Measurements from ENCODE around the gene RPN2.

DNA sequence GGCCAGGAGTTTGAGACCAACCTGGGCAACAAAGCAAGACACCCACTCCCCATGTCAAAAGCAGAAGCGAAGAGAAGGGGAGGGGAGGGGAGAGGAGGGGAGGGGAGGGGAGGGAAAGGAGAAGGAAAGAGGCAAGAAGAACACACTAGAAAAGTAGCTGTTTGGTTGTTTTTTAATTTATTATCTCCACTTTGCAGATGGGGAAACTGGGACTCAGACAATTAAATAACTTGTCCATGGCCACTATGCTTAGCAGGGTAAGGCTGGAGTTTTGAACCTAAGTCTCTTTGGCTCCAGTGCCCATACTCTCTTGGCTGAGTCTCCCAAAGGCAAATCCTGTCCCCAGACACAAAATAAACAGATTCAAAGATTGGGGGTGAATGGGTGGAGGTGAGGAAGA is 94.9 kb downstream of the RPN2 start:
- TF ChIP-seq TOX (CRISPR knock-in tag; IDR thresholded peaks at IDR 0.05; ENCODE audit: borderline replicate concordance) (no peak), ZNF8 (CRISPR knock-in tag; IDR thresholded peaks at IDR 0.05) (no peak), ZNF565 (CRISPR knock-in tag; conservative IDR thresholded peaks at IDR 0.05; ENCODE audit: low read depth) (no peak)
- TF ChIP-seq, protein P1, sequence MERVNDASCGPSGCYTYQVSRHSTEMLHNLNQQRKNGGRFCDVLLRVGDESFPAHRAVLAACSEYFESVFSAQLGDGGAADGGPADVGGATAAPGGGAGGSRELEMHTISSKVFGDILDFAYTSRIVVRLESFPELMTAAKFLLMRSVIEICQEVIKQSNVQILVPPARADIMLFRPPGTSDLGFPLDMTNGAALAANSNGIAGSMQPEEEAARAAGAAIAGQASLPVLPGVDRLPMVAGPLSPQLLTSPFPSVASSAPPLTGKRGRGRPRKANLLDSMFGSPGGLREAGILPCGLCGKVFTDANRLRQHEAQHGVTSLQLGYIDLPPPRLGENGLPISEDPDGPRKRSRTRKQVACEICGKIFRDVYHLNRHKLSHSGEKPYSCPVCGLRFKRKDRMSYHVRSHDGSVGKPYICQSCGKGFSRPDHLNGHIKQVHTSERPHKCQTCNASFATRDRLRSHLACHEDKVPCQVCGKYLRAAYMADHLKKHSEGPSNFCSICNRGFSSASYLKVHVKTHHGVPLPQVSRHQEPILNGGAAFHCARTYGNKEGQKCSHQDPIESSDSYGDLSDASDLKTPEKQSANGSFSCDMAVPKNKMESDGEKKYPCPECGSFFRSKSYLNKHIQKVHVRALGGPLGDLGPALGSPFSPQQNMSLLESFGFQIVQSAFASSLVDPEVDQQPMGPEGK (CRISPR knock-in tag; IDR thresholded peaks at IDR 0.05; ENCODE audit: borderline replicate concordance): no peak
- TF ChIP-seq, protein P2, sequence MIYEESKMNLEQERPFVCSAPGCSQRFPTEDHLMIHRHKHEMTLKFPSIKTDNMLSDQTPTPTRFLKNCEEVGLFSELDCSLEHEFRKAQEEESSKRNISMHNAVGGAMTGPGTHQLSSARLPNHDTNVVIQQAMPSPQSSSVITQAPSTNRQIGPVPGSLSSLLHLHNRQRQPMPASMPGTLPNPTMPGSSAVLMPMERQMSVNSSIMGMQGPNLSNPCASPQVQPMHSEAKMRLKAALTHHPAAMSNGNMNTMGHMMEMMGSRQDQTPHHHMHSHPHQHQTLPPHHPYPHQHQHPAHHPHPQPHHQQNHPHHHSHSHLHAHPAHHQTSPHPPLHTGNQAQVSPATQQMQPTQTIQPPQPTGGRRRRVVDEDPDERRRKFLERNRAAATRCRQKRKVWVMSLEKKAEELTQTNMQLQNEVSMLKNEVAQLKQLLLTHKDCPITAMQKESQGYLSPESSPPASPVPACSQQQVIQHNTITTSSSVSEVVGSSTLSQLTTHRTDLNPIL (CRISPR knock-in tag; IDR thresholded peaks at IDR 0.05; ENCODE audit: low read depth): no peak
- TF ChIP-seq, protein P3, sequence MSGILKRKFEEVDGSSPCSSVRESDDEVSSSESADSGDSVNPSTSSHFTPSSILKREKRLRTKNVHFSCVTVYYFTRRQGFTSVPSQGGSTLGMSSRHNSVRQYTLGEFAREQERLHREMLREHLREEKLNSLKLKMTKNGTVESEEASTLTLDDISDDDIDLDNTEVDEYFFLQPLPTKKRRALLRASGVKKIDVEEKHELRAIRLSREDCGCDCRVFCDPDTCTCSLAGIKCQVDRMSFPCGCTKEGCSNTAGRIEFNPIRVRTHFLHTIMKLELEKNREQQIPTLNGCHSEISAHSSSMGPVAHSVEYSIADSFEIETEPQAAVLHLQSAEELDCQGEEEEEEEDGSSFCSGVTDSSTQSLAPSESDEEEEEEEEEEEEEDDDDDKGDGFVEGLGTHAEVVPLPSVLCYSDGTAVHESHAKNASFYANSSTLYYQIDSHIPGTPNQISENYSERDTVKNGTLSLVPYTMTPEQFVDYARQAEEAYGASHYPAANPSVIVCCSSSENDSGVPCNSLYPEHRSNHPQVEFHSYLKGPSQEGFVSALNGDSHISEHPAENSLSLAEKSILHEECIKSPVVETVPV (CRISPR knock-in tag; IDR thresholded peaks at IDR 0.05): no peak

Data from SK-N-SH treated with all-trans-retinoic acid at 6 μM for 48 hours (cell line).